Liver (tissue), 3 donors: ENCODE measurements around the gene ZNF224.

Source experiments
- GABPA ChIP-seq, 2 donors: IDR thresholded peaks in 1 of 2; conservative IDR thresholded peaks in 1 of 2; 2 replicates each; pipeline ENCODE4 v1.6.1; 2016; ENCODE audit warnings: antibody characterized with exemption in 2 of 2, mild to moderate bottlenecking in 1 of 2, moderate library complexity in 1 of 2
- RAD21 ChIP-seq, 2 donors: IDR thresholded peaks; 2 replicates each; pipeline ENCODE4 v1.6.1; 2016; ENCODE audit warnings: antibody characterized with exemption in 2 of 2, mild to moderate bottlenecking in 2 of 2
- TAF1 ChIP-seq: conservative IDR thresholded peaks from 2 replicates; pipeline ENCODE4 v1.6.1; 2016; ENCODE audit warnings: antibody characterized with exemption, mild to moderate bottlenecking
- TF ChIP-seq, protein P1 (sequence below): IDR thresholded peaks from 2 replicates; pipeline ENCODE4 v1.6.1; 2016; ENCODE audit warnings: antibody characterized with exemption, mild to moderate bottlenecking
- TF ChIP-seq, protein P2 (sequence below): fragments of 150-350 bp; IDR thresholded peaks from 2 replicates; pipeline ENCODE4 v1.5.1; 2017; ENCODE audit warnings: improper control_type of control experiment, low read depth, low read length; ENCODE audit not compliant: missing input control
- donor health status: healthy.
- donor health status: healthy.

DNA sequence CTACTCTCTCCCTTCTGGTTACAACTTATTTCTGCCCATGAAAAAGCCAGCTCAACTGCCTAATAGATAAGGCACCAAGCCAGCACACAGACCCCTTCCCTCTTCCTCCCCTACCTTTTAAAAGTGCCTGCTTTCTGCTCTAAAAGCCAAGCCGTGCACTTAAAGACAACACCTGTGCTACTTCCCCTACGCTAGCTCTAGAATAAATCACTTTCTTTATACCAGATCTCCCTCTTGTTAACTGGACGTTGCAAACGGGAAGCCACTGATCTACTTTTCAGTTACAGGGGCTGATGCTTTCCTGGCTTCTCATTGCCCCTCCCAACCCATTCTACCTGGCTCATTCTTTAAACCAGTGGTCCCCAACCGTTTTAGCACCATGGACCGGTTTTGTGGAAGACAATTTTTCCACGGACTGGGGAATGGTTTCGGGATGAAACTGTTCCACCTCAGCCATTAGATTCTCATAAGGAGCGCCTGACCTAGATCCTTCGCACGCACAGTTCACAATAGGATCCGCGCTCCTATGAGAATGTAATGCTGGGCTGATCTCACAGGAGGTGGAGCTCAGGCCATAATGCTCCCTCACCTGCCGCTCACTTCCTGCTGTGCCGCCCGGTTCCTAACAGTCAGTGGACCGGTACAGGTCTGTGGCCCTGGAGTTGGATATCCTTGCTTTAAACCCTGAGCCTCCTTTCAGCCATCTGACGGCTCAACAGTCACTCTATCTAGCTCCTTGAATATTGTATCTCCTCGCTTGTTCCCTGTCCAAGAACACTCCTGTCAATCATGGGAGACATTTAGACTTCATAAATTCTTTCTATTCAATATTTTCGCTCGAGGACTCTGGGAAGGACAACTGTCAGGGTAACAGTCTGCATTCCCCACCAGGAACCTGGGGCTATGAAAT lies 43.2 kb upstream of the ZNF224 start:
- TF ChIP-seq, protein P1, sequence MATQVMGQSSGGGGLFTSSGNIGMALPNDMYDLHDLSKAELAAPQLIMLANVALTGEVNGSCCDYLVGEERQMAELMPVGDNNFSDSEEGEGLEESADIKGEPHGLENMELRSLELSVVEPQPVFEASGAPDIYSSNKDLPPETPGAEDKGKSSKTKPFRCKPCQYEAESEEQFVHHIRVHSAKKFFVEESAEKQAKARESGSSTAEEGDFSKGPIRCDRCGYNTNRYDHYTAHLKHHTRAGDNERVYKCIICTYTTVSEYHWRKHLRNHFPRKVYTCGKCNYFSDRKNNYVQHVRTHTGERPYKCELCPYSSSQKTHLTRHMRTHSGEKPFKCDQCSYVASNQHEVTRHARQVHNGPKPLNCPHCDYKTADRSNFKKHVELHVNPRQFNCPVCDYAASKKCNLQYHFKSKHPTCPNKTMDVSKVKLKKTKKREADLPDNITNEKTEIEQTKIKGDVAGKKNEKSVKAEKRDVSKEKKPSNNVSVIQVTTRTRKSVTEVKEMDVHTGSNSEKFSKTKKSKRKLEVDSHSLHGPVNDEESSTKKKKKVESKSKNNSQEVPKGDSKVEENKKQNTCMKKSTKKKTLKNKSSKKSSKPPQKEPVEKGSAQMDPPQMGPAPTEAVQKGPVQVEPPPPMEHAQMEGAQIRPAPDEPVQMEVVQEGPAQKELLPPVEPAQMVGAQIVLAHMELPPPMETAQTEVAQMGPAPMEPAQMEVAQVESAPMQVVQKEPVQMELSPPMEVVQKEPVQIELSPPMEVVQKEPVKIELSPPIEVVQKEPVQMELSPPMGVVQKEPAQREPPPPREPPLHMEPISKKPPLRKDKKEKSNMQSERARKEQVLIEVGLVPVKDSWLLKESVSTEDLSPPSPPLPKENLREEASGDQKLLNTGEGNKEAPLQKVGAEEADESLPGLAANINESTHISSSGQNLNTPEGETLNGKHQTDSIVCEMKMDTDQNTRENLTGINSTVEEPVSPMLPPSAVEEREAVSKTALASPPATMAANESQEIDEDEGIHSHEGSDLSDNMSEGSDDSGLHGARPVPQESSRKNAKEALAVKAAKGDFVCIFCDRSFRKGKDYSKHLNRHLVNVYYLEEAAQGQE = no peak
- no peak for TF ChIP-seq TAF1
- TF ChIP-seq, protein P2, sequence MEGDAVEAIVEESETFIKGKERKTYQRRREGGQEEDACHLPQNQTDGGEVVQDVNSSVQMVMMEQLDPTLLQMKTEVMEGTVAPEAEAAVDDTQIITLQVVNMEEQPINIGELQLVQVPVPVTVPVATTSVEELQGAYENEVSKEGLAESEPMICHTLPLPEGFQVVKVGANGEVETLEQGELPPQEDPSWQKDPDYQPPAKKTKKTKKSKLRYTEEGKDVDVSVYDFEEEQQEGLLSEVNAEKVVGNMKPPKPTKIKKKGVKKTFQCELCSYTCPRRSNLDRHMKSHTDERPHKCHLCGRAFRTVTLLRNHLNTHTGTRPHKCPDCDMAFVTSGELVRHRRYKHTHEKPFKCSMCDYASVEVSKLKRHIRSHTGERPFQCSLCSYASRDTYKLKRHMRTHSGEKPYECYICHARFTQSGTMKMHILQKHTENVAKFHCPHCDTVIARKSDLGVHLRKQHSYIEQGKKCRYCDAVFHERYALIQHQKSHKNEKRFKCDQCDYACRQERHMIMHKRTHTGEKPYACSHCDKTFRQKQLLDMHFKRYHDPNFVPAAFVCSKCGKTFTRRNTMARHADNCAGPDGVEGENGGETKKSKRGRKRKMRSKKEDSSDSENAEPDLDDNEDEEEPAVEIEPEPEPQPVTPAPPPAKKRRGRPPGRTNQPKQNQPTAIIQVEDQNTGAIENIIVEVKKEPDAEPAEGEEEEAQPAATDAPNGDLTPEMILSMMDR = no peak
- no peak for TF ChIP-seq RAD21 (IDR thresholded peaks at IDR 0.05)
- no peak for TF ChIP-seq GABPA (IDR thresholded peaks at IDR 0.05 in 1 of 2, conservative IDR thresholded peaks at IDR 0.05 in 1 of 2)
